ENCODE measurements around the gene MEGF6. TPM values are rescaled to one million over a fixed set of nuclear protein-coding genes. Genes with fewer than 3 reads are reported as not detected.

Gene MEGF6
- total and polyA plus RNA-seq, 4 donors, result 17.7 to 54.2 (median 48.2) TPM

GRCh38 chr1:3594706-3595377, 16.5 kb downstream of the MEGF6 start:
- ATAC-seq (ENCODE audit: insufficient read depth, low FRiP score) (no peak), DNase-seq (no peak)
- H3K27me3 ChIP-seq (ENCODE audit: control insufficient read depth in 3 of 3, insufficient read depth in 3 of 3, low read length in 2 of 3), result no peaks in the 10 kb centered on the region
- 88 to 89% methylated on average over 31 of the region's 31 CpGs for WGBS, 2 donors
- peaks cover 0 to under 1% (median 0%) of the 10 kb centered on the region in 4 donors for H3K36me3 ChIP-seq (ENCODE audit: control insufficient read depth in 4 of 4, insufficient read depth in 4 of 4, low read length in 4 of 4)
- TF ChIP-seq CTCF (IDR thresholded peaks at IDR 0.05; ENCODE audit: control extremely low read depth, extremely low read depth), result no peak
- no peak overlapping the region for H3K4me3 ChIP-seq
- peaks cover 0 to 51% (median 42%) of the 10 kb centered on the region in 5 donors for H3K4me1 ChIP-seq (ENCODE audit: control insufficient read depth in 5 of 5, insufficient read depth in 5 of 5, low read length in 5 of 5)
- no peak overlapping the region for H3K9ac ChIP-seq (ENCODE audit: insufficient read depth in 1 of 2, low read length in 2 of 2)
- H3K9me3 ChIP-seq (ENCODE audit: control insufficient read depth in 4 of 4, insufficient read depth in 3 of 4, low read length in 3 of 4), result no peaks in the 10 kb centered on the region
- no peak overlapping the region for H3K27ac ChIP-seq (ENCODE audit: low read depth in 1 of 2, low read length in 1 of 2)

- Histone ChIP-seq H3K4me3 (no peak overlapping the region), H3K27me3 (ENCODE audit: control insufficient read depth in 3 of 3, insufficient read depth in 3 of 3, low read length in 2 of 3) (no peaks in the 10 kb centered on the region), H3K9ac (ENCODE audit: insufficient read depth in 1 of 2, low read length in 2 of 2) (no peak overlapping the region), H3K27ac (ENCODE audit: low read depth in 1 of 2, low read length in 1 of 2) (no peak overlapping the region), H3K4me1 (ENCODE audit: control insufficient read depth in 5 of 5, insufficient read depth in 5 of 5, low read length in 5 of 5) (peaks cover 0 to 47% (median 45%) of the 10 kb centered on the region in 5 donors), H3K36me3 (ENCODE audit: control insufficient read depth in 4 of 4, insufficient read depth in 4 of 4, low read length in 4 of 4) (peaks cover 0 to 3% (median 0%) of the 10 kb centered on the region in 4 donors), H3K9me3 (ENCODE audit: control insufficient read depth in 4 of 4, insufficient read depth in 3 of 4, low read length in 3 of 4) (no peaks in the 10 kb centered on the region)
- 40 to 59% methylated on average over 10 of the region's 10 CpGs for WGBS, 2 donors
- ATAC-seq (ENCODE audit: insufficient read depth, low FRiP score) (no peak), DNase-seq (no peak)
- TF ChIP-seq CTCF (IDR thresholded peaks at IDR 0.05; ENCODE audit: control extremely low read depth, extremely low read depth), result no peak
Observed at GRCh38 chr1:3593745-3594144, 17.6 kb downstream of the MEGF6 start.

GRCh38 chr1:3593334-3593733, 18.0 kb downstream of the MEGF6 start:
- 83 to 88% methylated on average over 17 of the region's 17 CpGs for WGBS, 2 donors
- peaks cover 0 to 45% (median 43%) of the 10 kb centered on the region in 5 donors for H3K4me1 ChIP-seq (ENCODE audit: control insufficient read depth in 5 of 5, insufficient read depth in 5 of 5, low read length in 5 of 5)
- H3K27me3 ChIP-seq (ENCODE audit: control insufficient read depth in 3 of 3, insufficient read depth in 3 of 3, low read length in 2 of 3), result no peaks in the 10 kb centered on the region
- no peak for ATAC-seq (ENCODE audit: insufficient read depth, low FRiP score)
- DNase-seq, result no peak
- H3K4me3 ChIP-seq, result no peak overlapping the region
- H3K9ac ChIP-seq (ENCODE audit: insufficient read depth in 1 of 2, low read length in 2 of 2), result no peak overlapping the region
- no peak overlapping the region for H3K27ac ChIP-seq (ENCODE audit: low read depth in 1 of 2, low read length in 1 of 2)
- no peaks in the 10 kb centered on the region for H3K9me3 ChIP-seq (ENCODE audit: control insufficient read depth in 4 of 4, insufficient read depth in 3 of 4, low read length in 3 of 4)
- no peak for TF ChIP-seq CTCF (IDR thresholded peaks at IDR 0.05; ENCODE audit: control extremely low read depth, extremely low read depth)
- peaks cover 0 to 3% (median 0%) of the 10 kb centered on the region in 4 donors for H3K36me3 ChIP-seq (ENCODE audit: control insufficient read depth in 4 of 4, insufficient read depth in 4 of 4, low read length in 4 of 4)
